ENCODE measurements around the gene IP6K2.

- TF ChIP-seq ATF2 (IDR thresholded peaks at IDR 0.05; ENCODE audit: low read length) (no peak), SIN3A (IDR thresholded peaks at IDR 0.05; ENCODE audit: low read depth, low read length) (no peak), KLF5 (IDR thresholded peaks at IDR 0.05; ENCODE audit: partially characterized antibody) (no peak), POLR2A (IDR thresholded peaks at IDR 0.05; ENCODE audit: low read depth, low read length) (no peak), ASH2L (IDR thresholded peaks at IDR 0.05; ENCODE audit: borderline replicate concordance, low read depth) (no peak), NFYB (IDR thresholded peaks at IDR 0.05; ENCODE audit: insufficient read depth, low read depth, low read length) (no peak), RAD21 (IDR thresholded peaks at IDR 0.05; ENCODE audit: insufficient read depth, low read depth, low read length) (no peak), ETV6 (conservative IDR thresholded peaks at IDR 0.05 in 1 of 2, IDR thresholded peaks at IDR 0.05 in 1 of 2; ENCODE audit: borderline replicate concordance in 1 of 2, low read depth in 1 of 2) (no peak), MXI1 (IDR thresholded peaks at IDR 0.05; ENCODE audit: low read depth, low read length) (no peak), KAT2A (conservative IDR thresholded peaks at IDR 0.05; ENCODE audit: control insufficient read depth, low read depth, low read length) (no peak)
Observed at GRCh38 chr3:48709051-48709461, 8.0 kb downstream of the IP6K2 start.

All from GM12878 (cell line).